ENCODE data around the gene SLC41A3. TPM values are rescaled to one million over a fixed set of nuclear protein-coding genes. Genes with fewer than 3 reads are reported as not detected.

Gene SLC41A3
- total RNA-seq, 1 donor from 2014 or later = 52.3 TPM

DNA sequence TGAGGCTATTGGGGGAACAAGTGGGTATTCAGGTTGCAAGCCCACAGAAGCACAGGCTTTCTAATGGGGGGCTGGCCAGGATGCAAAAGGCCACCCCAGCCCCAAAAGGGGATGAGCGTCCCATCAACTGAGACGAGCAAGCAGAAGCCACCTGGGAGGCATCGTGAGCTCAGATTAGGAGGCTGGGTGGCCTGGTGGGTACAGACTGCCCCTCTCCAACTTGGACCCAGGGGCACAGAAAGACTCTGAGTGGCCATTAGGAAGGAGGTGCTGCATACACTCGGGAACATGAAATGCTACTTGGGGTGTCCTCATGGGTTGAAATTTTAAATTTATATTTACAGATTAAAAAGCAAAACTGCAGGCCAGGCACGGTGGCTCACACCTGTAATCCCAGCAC lies 29.1 kb downstream of the SLC41A3 start:
- H3K27ac Mint-ChIP-seq (ENCODE audit: unreplicated experiment) = no peak overlapping the region
- TF ChIP-seq, protein P1, sequence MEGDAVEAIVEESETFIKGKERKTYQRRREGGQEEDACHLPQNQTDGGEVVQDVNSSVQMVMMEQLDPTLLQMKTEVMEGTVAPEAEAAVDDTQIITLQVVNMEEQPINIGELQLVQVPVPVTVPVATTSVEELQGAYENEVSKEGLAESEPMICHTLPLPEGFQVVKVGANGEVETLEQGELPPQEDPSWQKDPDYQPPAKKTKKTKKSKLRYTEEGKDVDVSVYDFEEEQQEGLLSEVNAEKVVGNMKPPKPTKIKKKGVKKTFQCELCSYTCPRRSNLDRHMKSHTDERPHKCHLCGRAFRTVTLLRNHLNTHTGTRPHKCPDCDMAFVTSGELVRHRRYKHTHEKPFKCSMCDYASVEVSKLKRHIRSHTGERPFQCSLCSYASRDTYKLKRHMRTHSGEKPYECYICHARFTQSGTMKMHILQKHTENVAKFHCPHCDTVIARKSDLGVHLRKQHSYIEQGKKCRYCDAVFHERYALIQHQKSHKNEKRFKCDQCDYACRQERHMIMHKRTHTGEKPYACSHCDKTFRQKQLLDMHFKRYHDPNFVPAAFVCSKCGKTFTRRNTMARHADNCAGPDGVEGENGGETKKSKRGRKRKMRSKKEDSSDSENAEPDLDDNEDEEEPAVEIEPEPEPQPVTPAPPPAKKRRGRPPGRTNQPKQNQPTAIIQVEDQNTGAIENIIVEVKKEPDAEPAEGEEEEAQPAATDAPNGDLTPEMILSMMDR (IDR thresholded peaks at IDR 0.05; ENCODE audit: unreplicated experiment) = no peak
- H3K4me1 Mint-ChIP-seq (ENCODE audit: unreplicated experiment) = peaks cover 4% of the 10 kb centered on the region
- peaks cover 4% of the 10 kb centered on the region for H3K27me3 Mint-ChIP-seq (ENCODE audit: unreplicated experiment)
- H3K36me3 Mint-ChIP-seq (ENCODE audit: low read depth, unreplicated experiment) = peaks cover 5% of the 10 kb centered on the region
- H3K4me3 Mint-ChIP-seq (ENCODE audit: unreplicated experiment) = no peak overlapping the region
- no peaks in the 10 kb centered on the region for H3K9me3 Mint-ChIP-seq (ENCODE audit: unreplicated experiment)
- no peak for DNase-seq (ENCODE audit: low spot score)

DNA sequence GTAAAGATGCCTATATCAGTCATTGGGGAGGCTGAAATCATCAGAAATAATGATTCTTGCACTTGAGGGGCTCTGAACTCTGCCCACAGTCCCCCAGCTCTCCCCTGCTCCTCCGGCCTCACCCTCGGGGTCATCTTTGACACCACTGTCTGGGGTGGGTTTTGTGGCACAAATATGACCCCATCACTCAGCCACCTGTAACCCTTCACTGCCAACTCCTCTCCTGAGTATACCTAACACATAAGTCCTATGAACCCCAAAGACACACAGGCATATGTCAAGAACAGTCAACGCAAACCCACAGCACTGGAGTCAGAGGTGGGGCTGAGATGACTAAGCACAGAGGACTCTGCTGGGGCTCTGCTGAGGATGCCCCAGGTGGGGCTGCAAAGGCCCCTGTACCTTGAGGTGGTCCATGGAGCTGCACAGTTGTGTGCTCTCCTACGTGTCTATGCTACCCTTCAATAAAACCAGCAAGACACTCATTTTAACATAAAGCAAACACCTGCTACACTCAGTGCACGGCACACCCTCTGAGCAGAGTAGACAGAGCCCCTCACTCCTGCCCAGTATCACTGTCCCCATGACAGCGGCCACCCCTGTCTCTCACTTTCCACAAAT lies 29.9 kb downstream of the SLC41A3 start:
- DNase-seq (ENCODE audit: low spot score) = no peak
- peaks cover 4% of the 10 kb centered on the region for H3K27me3 Mint-ChIP-seq (ENCODE audit: unreplicated experiment)
- H3K4me3 Mint-ChIP-seq (ENCODE audit: unreplicated experiment) = no peak overlapping the region
- H3K4me1 Mint-ChIP-seq (ENCODE audit: unreplicated experiment) = peaks cover 4% of the 10 kb centered on the region
- H3K27ac Mint-ChIP-seq (ENCODE audit: unreplicated experiment) = no peak overlapping the region
- no peaks in the 10 kb centered on the region for H3K9me3 Mint-ChIP-seq (ENCODE audit: unreplicated experiment)
- peaks cover 5% of the 10 kb centered on the region for H3K36me3 Mint-ChIP-seq (ENCODE audit: low read depth, unreplicated experiment)
- TF ChIP-seq, protein P1 (IDR thresholded peaks at IDR 0.05; ENCODE audit: unreplicated experiment) = no peak

DNA sequence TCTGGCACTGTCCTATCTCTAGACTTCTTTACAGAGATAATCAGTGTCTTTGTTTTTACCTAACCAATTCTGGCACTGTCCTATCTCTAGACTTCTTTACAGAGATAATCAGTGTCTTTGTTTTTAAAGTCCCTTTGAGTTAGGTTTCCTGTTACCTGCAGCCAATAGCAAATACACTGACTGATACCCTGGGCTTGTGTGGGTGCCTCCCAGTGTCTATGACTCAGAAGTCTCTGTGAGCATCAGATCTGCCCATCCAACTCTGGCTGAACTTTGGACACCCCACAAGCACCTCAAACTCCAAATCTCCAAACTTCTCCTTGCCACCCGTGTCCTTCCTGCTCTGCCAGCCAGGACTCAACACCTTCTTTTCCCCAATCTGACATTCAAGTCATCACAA lies 30.4 kb downstream of the SLC41A3 start:
- DNase-seq (ENCODE audit: low spot score) = no peak
- Mint-ChIP-seq H3K27me3 (ENCODE audit: unreplicated experiment) (peaks cover 1% of the 10 kb centered on the region), H3K36me3 (ENCODE audit: low read depth, unreplicated experiment) (peaks cover 4% of the 10 kb centered on the region), H3K4me1 (ENCODE audit: unreplicated experiment) (peaks cover 4% of the 10 kb centered on the region), H3K9me3 (ENCODE audit: unreplicated experiment) (no peaks in the 10 kb centered on the region), H3K27ac (ENCODE audit: unreplicated experiment) (no peak overlapping the region), H3K4me3 (ENCODE audit: unreplicated experiment) (no peak overlapping the region)
- TF ChIP-seq, protein P1 (IDR thresholded peaks at IDR 0.05; ENCODE audit: unreplicated experiment) = no peak

DNA sequence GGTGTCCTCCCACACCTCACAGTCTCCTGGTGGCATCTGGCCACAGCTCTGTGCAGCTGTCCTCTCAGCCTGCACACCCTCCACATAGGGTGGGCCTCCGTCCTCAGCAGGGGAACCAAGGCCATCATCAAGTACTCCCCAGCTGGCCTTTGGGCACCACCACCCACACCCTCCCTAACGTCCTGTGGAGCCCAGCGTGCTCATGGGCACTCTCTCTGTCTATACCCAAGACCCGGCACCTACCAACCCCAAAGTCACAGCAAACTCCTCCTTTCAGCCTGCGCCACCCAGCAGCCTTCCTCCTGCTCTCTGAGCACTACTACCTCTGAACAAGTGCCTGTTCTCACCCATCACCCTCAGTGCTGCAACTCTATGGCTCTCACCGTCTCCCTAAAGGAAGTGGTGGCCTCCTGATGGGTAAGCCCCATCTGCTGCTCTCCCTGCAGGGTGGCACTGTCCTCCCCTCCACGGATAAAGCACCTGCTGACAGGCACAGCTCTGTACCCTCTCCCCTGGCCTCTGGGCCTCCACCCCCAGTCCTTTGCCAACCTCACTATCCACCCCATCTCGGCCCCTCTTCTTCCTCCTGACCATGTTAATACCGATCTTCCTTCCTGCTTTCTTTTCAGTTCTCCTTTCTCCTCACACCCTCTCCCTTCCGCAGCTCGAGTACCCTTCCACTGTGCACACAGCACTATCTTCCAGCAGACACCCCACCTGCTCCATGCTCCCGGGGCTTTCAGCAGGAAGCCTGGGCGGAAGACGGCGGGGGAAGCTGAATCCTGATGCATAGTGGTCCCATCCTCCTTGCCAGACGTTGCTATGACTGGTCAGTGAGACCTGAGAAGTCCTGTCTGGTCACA lies 31.5 kb downstream of the SLC41A3 start:
- no peak overlapping the region for H3K27ac Mint-ChIP-seq (ENCODE audit: unreplicated experiment)
- peaks cover 4% of the 10 kb centered on the region for H3K4me1 Mint-ChIP-seq (ENCODE audit: unreplicated experiment)
- H3K36me3 Mint-ChIP-seq (ENCODE audit: low read depth, unreplicated experiment) = no peaks in the 10 kb centered on the region
- no peak overlapping the region for H3K4me3 Mint-ChIP-seq (ENCODE audit: unreplicated experiment)
- no peaks in the 10 kb centered on the region for H3K9me3 Mint-ChIP-seq (ENCODE audit: unreplicated experiment)
- TF ChIP-seq, protein P1 (IDR thresholded peaks at IDR 0.05; ENCODE audit: unreplicated experiment) = no peak
- H3K27me3 Mint-ChIP-seq (ENCODE audit: unreplicated experiment) = peaks cover 1% of the 10 kb centered on the region
- DNase-seq (ENCODE audit: low spot score) = no peak

DNA sequence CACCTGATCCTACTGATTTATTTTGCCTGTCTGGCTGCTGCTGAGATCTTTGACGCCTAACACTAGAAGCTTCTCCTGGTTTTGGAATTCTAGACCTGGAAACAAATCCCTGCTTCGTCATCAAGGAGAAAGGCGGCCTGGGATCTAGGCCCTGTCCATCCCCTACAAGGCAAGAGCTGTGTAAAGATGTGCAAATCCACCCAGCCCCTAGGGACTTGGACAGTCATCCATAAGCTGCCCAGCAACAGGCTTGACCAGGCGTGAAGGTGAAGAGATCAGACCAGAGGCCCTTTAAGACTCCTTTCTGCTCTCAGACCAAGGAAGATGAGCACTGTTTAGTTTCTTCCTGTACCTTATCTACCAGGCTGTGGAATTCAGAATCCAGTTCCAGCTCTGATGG lies 32.2 kb downstream of the SLC41A3 start:
- TF ChIP-seq, protein P1 (IDR thresholded peaks at IDR 0.05; ENCODE audit: unreplicated experiment) = no peak
- Mint-ChIP-seq H3K9me3 (ENCODE audit: unreplicated experiment) (no peaks in the 10 kb centered on the region), H3K4me1 (ENCODE audit: unreplicated experiment) (peaks cover 4% of the 10 kb centered on the region), H3K4me3 (ENCODE audit: unreplicated experiment) (no peak overlapping the region), H3K27ac (ENCODE audit: unreplicated experiment) (no peak overlapping the region), H3K36me3 (ENCODE audit: low read depth, unreplicated experiment) (no peaks in the 10 kb centered on the region), H3K27me3 (ENCODE audit: unreplicated experiment) (peaks cover 1% of the 10 kb centered on the region)
- DNase-seq (ENCODE audit: low spot score) = no peak
